Measurements from ENCODE around the gene TIAM2. TPM values are rescaled to one million over a fixed set of nuclear protein-coding genes. Genes with fewer than 3 reads are reported as not detected.

TIAM2 gene
- total RNA-seq, 2 donors from 2014 or later: 2.6 to 5.5 TPM

- H3K9me3 ChIP-seq (ENCODE audit: control insufficient read depth, low read length, poor library complexity, severe bottlenecking): no peaks in the 10 kb centered on the region
- Mint-ChIP-seq H3K36me3 (ENCODE audit: low read depth) (no peaks in the 10 kb centered on the region), H3K27ac (no peak overlapping the region), H3K4me1 (peaks cover 2% of the 10 kb centered on the region), H3K27me3 (peaks cover 10% of the 10 kb centered on the region), H3K4me3 (no peak overlapping the region)
- DNase-seq (no peak), ATAC-seq (no peak)
Observed at GRCh38 chr6:155129744-155130143, 134.6 kb downstream of the TIAM2 start.

GRCh38 chr6:155130161-155130853 is 135.2 kb downstream of the TIAM2 start:
- ATAC-seq (no peak), DNase-seq (no peak)
- H3K27me3 Mint-ChIP-seq: peaks cover 10% of the 10 kb centered on the region
- H3K9me3 ChIP-seq (ENCODE audit: control insufficient read depth, low read length, poor library complexity, severe bottlenecking): no peaks in the 10 kb centered on the region
- H3K27ac Mint-ChIP-seq: no peak overlapping the region
- no peak overlapping the region for H3K4me3 Mint-ChIP-seq
- H3K36me3 Mint-ChIP-seq (ENCODE audit: low read depth): no peaks in the 10 kb centered on the region
- H3K4me1 Mint-ChIP-seq: peaks cover 2% of the 10 kb centered on the region

- no peaks in the 10 kb centered on the region for H3K9me3 ChIP-seq (ENCODE audit: control insufficient read depth, low read length, poor library complexity, severe bottlenecking)
- H3K4me1 Mint-ChIP-seq: peaks cover 2% of the 10 kb centered on the region
- DNase-seq (no peak), ATAC-seq (no peak)
- no peak overlapping the region for H3K27ac Mint-ChIP-seq
- no peaks in the 10 kb centered on the region for H3K36me3 Mint-ChIP-seq (ENCODE audit: low read depth)
- no peak overlapping the region for H3K4me3 Mint-ChIP-seq
- peaks cover 10% of the 10 kb centered on the region for H3K27me3 Mint-ChIP-seq
Observed at GRCh38 chr6:155132617-155133016, 137.5 kb downstream of the TIAM2 start.

- Mint-ChIP-seq H3K27me3 (no peaks in the 10 kb centered on the region), H3K36me3 (ENCODE audit: low read depth) (no peaks in the 10 kb centered on the region), H3K4me3 (no peak overlapping the region), H3K4me1 (peaks cover 17% of the 10 kb centered on the region), H3K27ac (no peak overlapping the region)
- no peak for DNase-seq
- no peak for ATAC-seq
- H3K9me3 ChIP-seq (ENCODE audit: control insufficient read depth, low read length, poor library complexity, severe bottlenecking): no peaks in the 10 kb centered on the region
Observed at GRCh38 chr6:155141002-155141401, 145.9 kb downstream of the TIAM2 start.

- H3K9me3 ChIP-seq (ENCODE audit: control insufficient read depth, low read length, poor library complexity, severe bottlenecking): no peaks in the 10 kb centered on the region
- no peaks in the 10 kb centered on the region for H3K27me3 Mint-ChIP-seq
- no peak for ATAC-seq
- no peak overlapping the region for H3K4me3 Mint-ChIP-seq
- H3K27ac Mint-ChIP-seq: no peak overlapping the region
- DNase-seq: no peak
- peaks cover 17% of the 10 kb centered on the region for H3K4me1 Mint-ChIP-seq
- H3K36me3 Mint-ChIP-seq (ENCODE audit: low read depth): no peaks in the 10 kb centered on the region
Observed at GRCh38 chr6:155141512-155141911, 146.4 kb downstream of the TIAM2 start.

- Mint-ChIP-seq H3K27me3 (no peaks in the 10 kb centered on the region), H3K4me3 (peak overlapping the region; percentile 69), H3K36me3 (ENCODE audit: low read depth) (no peaks in the 10 kb centered on the region), H3K27ac (peak overlapping the region; percentile 86), H3K4me1 (peaks cover 17% of the 10 kb centered on the region)
- H3K9me3 ChIP-seq (ENCODE audit: control insufficient read depth, low read length, poor library complexity, severe bottlenecking): no peaks in the 10 kb centered on the region
- ATAC-seq (no peak), DNase-seq (no peak)
Observed at GRCh38 chr6:155142168-155143028, 147.3 kb downstream of the TIAM2 start.

GRCh38 chr6:155143029-155143577 is 148.0 kb downstream of the TIAM2 start:
- no peaks in the 10 kb centered on the region for H3K27me3 Mint-ChIP-seq
- peaks cover 17% of the 10 kb centered on the region for H3K4me1 Mint-ChIP-seq
- DNase-seq (no peak), ATAC-seq (peak; percentile 30)
- H3K4me3 Mint-ChIP-seq: peak overlapping the region; percentile 69
- peak overlapping the region; percentile 86 for H3K27ac Mint-ChIP-seq
- no peaks in the 10 kb centered on the region for H3K9me3 ChIP-seq (ENCODE audit: control insufficient read depth, low read length, poor library complexity, severe bottlenecking)
- H3K36me3 Mint-ChIP-seq (ENCODE audit: low read depth): no peaks in the 10 kb centered on the region

GRCh38 chr6:155143578-155144106 is 148.5 kb downstream of the TIAM2 start:
- Mint-ChIP-seq H3K36me3 (ENCODE audit: low read depth) (no peaks in the 10 kb centered on the region), H3K4me1 (peaks cover 17% of the 10 kb centered on the region), H3K4me3 (peak overlapping the region; percentile 69)

GRCh38 chr6:155146205-155146604 is 151.1 kb downstream of the TIAM2 start:
- ATAC-seq (no peak), DNase-seq (no peak)
- H3K4me3 Mint-ChIP-seq: no peak overlapping the region
- H3K4me1 Mint-ChIP-seq: peaks cover 20% of the 10 kb centered on the region
- H3K27ac Mint-ChIP-seq: no peak overlapping the region
- no peaks in the 10 kb centered on the region for H3K36me3 Mint-ChIP-seq (ENCODE audit: low read depth)
- H3K27me3 Mint-ChIP-seq: no peaks in the 10 kb centered on the region
- H3K9me3 ChIP-seq (ENCODE audit: control insufficient read depth, low read length, poor library complexity, severe bottlenecking): no peaks in the 10 kb centered on the region

More at GRCh38 chr6:155143578-155144106, 148.5 kb downstream of the TIAM2 start:
- ATAC-seq (no peak), DNase-seq (no peak)
- Mint-ChIP-seq H3K27me3 (no peaks in the 10 kb centered on the region), H3K27ac (peak overlapping the region; percentile 86)
- H3K9me3 ChIP-seq (ENCODE audit: control insufficient read depth, low read length, poor library complexity, severe bottlenecking): no peaks in the 10 kb centered on the region

GRCh38 chr6:155147958-155148663 is 153.0 kb downstream of the TIAM2 start:
- H3K36me3 Mint-ChIP-seq (ENCODE audit: low read depth): no peaks in the 10 kb centered on the region
- H3K4me3 Mint-ChIP-seq: no peak overlapping the region
- ATAC-seq (no peak), DNase-seq (no peak)
- H3K4me1 Mint-ChIP-seq: peaks cover 13% of the 10 kb centered on the region
- no peaks in the 10 kb centered on the region for H3K27me3 Mint-ChIP-seq
- H3K9me3 ChIP-seq (ENCODE audit: control insufficient read depth, low read length, poor library complexity, severe bottlenecking): no peaks in the 10 kb centered on the region
- no peak overlapping the region for H3K27ac Mint-ChIP-seq

GRCh38 chr6:155150967-155151671 is 156.0 kb downstream of the TIAM2 start:
- DNase-seq (no peak), ATAC-seq (no peak)
- peaks cover 2% of the 10 kb centered on the region for H3K36me3 Mint-ChIP-seq (ENCODE audit: low read depth)
- peaks cover 27% of the 10 kb centered on the region for H3K4me1 Mint-ChIP-seq
- H3K4me3 Mint-ChIP-seq: no peak overlapping the region
- no peak overlapping the region for H3K27ac Mint-ChIP-seq
- H3K9me3 ChIP-seq (ENCODE audit: control insufficient read depth, low read length, poor library complexity, severe bottlenecking): no peaks in the 10 kb centered on the region
- H3K27me3 Mint-ChIP-seq: no peaks in the 10 kb centered on the region

GRCh38 chr6:155152211-155153076 is 157.3 kb downstream of the TIAM2 start:
- H3K4me1 Mint-ChIP-seq: peaks cover 34% of the 10 kb centered on the region
- H3K9me3 ChIP-seq (ENCODE audit: control insufficient read depth, low read length, poor library complexity, severe bottlenecking): no peaks in the 10 kb centered on the region
- peaks cover 2% of the 10 kb centered on the region for H3K36me3 Mint-ChIP-seq (ENCODE audit: low read depth)
- ATAC-seq: no peak
- H3K27me3 Mint-ChIP-seq: peaks cover 6% of the 10 kb centered on the region
- no peak for DNase-seq
- H3K27ac Mint-ChIP-seq: peak overlapping the region; percentile 78
- H3K4me3 Mint-ChIP-seq: peak overlapping the region; percentile 21

Measured in T-helper 17 cell (primary cell).